GM19043 (cell line): Measurements from ENCODE around the gene CFAP100.
A peak's percentile ranks its signal among the peaks of the same experiment; 100 is the strongest.

ENCODE experiments used
- ATAC-seq: cut with Tn5 transposase; IDR thresholded peaks from one replicate; pipeline ENCODE4 v1.9.1; 2021; ENCODE audit warnings: low read depth; ENCODE audit not compliant: unreplicated experiment

Gene CFAP100

GRCh38 chr3:126475413-126476114 is 80.9 kb downstream of the CFAP100 start, which contains the start of gene ZXDC:
Gene ZXDC, minus strand, starts transcription at chr3:126475891. Its CDS starts 26 bp downstream, at chr3:126475865.
- ATAC-seq = peak; percentile 74

- ATAC-seq = peak; percentile 19
These were observed 81.7 kb downstream of the CFAP100 start for GRCh38 chr3:126476166-126477060.

- ATAC-seq = no peak
These were observed 82.3 kb downstream of the CFAP100 start for GRCh38 chr3:126477061-126477380.

- ATAC-seq = no peak
These were observed 84.0 kb downstream of the CFAP100 start for GRCh38 chr3:126478581-126479310.

- ATAC-seq = no peak
These were observed 84.9 kb downstream of the CFAP100 start for GRCh38 chr3:126479642-126480041.

- ATAC-seq = no peak
These were observed 85.5 kb downstream of the CFAP100 start for GRCh38 chr3:126480206-126480605.

GRCh38 chr3:126480861-126481260 is 86.2 kb downstream of the CFAP100 start:
- ATAC-seq = no peak

GRCh38 chr3:126481808-126482502 is 87.2 kb downstream of the CFAP100 start:
- no peak for ATAC-seq

GRCh38 chr3:126482503-126483255 is 88.0 kb downstream of the CFAP100 start:
- ATAC-seq = no peak

- no peak for ATAC-seq
These were observed 88.6 kb downstream of the CFAP100 start for GRCh38 chr3:126483321-126483761.

- no peak for ATAC-seq
These were observed 89.4 kb downstream of the CFAP100 start for GRCh38 chr3:126484148-126484547.

- no peak for ATAC-seq
These were observed 90.0 kb downstream of the CFAP100 start for GRCh38 chr3:126484662-126485061.

- no peak for ATAC-seq
These were observed 90.6 kb downstream of the CFAP100 start for GRCh38 chr3:126485176-126485897.

GRCh38 chr3:126485956-126486355 is 91.2 kb downstream of the CFAP100 start:
- ATAC-seq = no peak
